ENCODE results near the gene MED12L.

DNA sequence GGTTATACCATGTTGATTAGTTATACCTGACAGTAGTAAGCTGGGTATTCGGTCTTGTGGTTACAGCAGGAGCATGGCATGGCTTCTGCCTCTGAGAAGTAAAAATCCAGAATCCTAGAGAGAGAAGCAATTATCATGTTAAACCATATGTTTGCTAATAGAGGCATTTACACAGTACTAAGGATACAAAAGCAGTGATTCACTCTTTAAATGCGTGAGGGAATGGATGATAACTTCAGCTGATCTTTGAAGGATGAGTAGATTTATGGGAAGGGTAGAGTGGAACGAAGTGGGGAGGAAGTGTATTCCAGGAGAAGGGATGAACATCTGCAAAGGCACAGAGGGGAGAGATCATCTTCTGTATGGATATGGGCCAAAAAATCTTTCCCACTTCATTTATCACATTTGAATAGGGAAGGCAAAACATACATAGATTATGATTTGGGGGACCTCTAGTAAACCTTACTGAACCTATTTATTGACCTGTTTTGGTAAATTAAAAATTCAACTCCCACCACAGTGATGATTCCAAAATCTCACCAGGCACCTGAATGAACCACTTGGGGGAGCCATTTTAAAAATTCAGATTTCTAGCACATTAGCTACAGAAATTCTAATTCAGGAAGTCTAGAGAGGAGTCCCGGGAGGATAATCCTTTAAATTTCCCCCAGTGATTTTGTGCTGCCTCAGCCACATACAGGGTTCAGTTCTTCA is 340.3 kb downstream of the MED12L start:
- no peak for TF ChIP-seq POLR2A (IDR thresholded peaks at IDR 0.05)
- TF ChIP-seq, protein P1, sequence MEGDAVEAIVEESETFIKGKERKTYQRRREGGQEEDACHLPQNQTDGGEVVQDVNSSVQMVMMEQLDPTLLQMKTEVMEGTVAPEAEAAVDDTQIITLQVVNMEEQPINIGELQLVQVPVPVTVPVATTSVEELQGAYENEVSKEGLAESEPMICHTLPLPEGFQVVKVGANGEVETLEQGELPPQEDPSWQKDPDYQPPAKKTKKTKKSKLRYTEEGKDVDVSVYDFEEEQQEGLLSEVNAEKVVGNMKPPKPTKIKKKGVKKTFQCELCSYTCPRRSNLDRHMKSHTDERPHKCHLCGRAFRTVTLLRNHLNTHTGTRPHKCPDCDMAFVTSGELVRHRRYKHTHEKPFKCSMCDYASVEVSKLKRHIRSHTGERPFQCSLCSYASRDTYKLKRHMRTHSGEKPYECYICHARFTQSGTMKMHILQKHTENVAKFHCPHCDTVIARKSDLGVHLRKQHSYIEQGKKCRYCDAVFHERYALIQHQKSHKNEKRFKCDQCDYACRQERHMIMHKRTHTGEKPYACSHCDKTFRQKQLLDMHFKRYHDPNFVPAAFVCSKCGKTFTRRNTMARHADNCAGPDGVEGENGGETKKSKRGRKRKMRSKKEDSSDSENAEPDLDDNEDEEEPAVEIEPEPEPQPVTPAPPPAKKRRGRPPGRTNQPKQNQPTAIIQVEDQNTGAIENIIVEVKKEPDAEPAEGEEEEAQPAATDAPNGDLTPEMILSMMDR (IDR thresholded peaks at IDR 0.05): no peak

Measured in ovary (tissue), 3 donors.